CD4-positive, CD25-positive, alpha-beta regulatory T cell (primary cell): ENCODE results near the gene LIPC. TPM values are rescaled to one million over a fixed set of nuclear protein-coding genes. Genes with fewer than 3 reads are reported as not detected.

Experiments used
- ATAC-seq, 2 donors: fragments of 150-1000 bp; cut with Tn5 transposase; one replicate each; pipeline ENCODE4 v1.10.0; 2021; ENCODE audit warnings: low read depth in 2 of 2, moderate number of reproducible peaks in 2 of 2, moderate library complexity in 1 of 2
- DNase-seq, 3 donors: peaks; one replicate each; pipeline versions ENCODE4 v3.0.0 to v3.0.0-alpha.2; 2012 to 2022; ENCODE audit warnings: mixed read lengths in 1 of 3
- H3K27ac ChIP-seq: one replicate; pipeline ENCODE4 v1.7.0; 2013; ENCODE audit warnings: mild to moderate bottlenecking, low read length; ENCODE audit not compliant: insufficient read depth, poor library complexity, severe bottlenecking
- H3K27me3 ChIP-seq: one replicate; pipeline ENCODE4 v1.7.0; 2013; ENCODE audit warnings: low read length; ENCODE audit not compliant: control insufficient read depth, insufficient read depth
- H3K36me3 ChIP-seq: one replicate; pipeline ENCODE4 v1.7.0; 2013; ENCODE audit warnings: mild to moderate bottlenecking, low read length, moderate library complexity; ENCODE audit not compliant: control insufficient read depth, insufficient read depth
- H3K4me1 ChIP-seq: 2 replicates; pipeline ENCODE4 v1.7.0; 2013; ENCODE audit warnings: mild to moderate bottlenecking, low read length; ENCODE audit not compliant: insufficient read depth, control insufficient read depth, poor library complexity, severe bottlenecking
- H3K4me3 ChIP-seq: one replicate; pipeline ENCODE4 v1.7.0; 2013; ENCODE audit warnings: low read depth, mild to moderate bottlenecking, low read length, moderate library complexity
- H3K9me3 ChIP-seq, 2 experiments: 1 replicate in 1 of 2; 2 replicates in 1 of 2; pipeline ENCODE4 v1.7.0; 2013; ENCODE audit warnings: low read length in 2 of 2, mild to moderate bottlenecking in 1 of 2, moderate library complexity in 1 of 2; ENCODE audit not compliant: control insufficient read depth in 2 of 2
- H3K27ac Mint-ChIP-seq, 3 donors: one replicate each; pipeline ENCODE4 v1.8.0; 2020 to 2022; ENCODE audit warnings: mild to moderate bottlenecking in 3 of 3, mixed read lengths in 3 of 3, moderate library complexity in 2 of 3
- H3K27me3 Mint-ChIP-seq: one replicate; pipeline ENCODE4 v1.8.0; 2022; ENCODE audit warnings: mild to moderate bottlenecking, mixed read lengths
- H3K36me3 Mint-ChIP-seq: one replicate; pipeline ENCODE4 v1.8.0; 2020; ENCODE audit warnings: mixed read lengths
- H3K4me1 Mint-ChIP-seq, 4 donors: one replicate each; pipeline ENCODE4 v1.8.0; 2020 to 2022; ENCODE audit warnings: mixed read lengths in 4 of 4, mild to moderate bottlenecking in 1 of 4
- H3K4me3 Mint-ChIP-seq, 4 donors: one replicate each; pipeline ENCODE4 v1.8.0; 2020 to 2022; ENCODE audit warnings: mild to moderate bottlenecking in 4 of 4, mixed read lengths in 4 of 4, moderate library complexity in 3 of 4
- H3K9me3 Mint-ChIP-seq, 7 donors: one replicate each; pipeline ENCODE4 v1.8.0; 2020 to 2022; ENCODE audit warnings: mixed read lengths in 7 of 7, mild to moderate bottlenecking in 3 of 7, moderate library complexity in 2 of 7
- polyA plus RNA-seq, 4 donors: library from polyadenylated mRNA; unstranded; fragments of 300-500 nt; fragmentation: Illumina TruSeq; gene quantifications; one replicate each; pipeline ENCODE4 v1.2.3, GENCODE V29; 2021
- total RNA-seq: library from RNA; stranded (reverse); gene quantifications from one replicate; pipeline ENCODE4 v1.2.3, GENCODE V29; 2022

LIPC gene
- total and polyA plus RNA-seq, 5 donors from 2014 or later, result 0.54 to 1.7 (median 1.6) TPM

DNA sequence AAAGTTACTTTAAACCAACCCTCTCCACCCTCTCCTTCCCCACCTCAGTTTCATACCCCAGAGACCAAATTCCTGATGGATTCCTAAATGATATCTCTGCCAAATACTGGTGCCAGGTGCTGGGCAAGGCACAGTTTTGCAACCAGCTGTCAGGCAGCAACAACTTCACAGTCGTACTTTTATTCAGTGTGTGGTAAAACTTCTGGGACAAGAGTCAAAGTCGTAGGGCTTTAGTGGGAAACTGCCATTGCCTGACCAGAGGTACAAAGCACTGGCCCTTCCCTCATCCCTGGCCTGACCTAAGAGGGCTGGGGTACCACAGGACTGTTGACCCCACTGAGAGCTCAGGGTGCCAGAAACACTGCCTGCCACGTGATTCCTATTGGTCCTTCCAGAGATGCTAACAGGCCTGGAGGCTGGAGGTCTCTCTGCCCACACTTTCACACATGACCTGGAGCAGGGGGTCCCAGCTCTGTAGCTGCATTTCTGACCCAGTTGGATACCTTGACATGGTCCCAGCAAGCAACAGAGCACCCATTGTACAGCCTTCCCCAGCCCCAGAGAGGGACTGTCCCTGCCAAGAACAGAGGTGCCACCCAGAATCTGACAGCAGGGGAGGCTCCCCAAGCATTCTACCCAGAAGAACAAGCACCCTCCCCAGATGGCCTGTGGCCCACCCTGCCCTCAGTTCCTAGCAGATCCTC is 59.9 kb downstream of the LIPC start:
- Histone ChIP-seq H3K27ac (no peak overlapping the region), H3K36me3 (no peaks in the 10 kb centered on the region), H3K4me1 (peaks cover 14% of the 10 kb centered on the region), H3K9me3 (peaks cover 0 to 7% of the 10 kb centered on the region in 2 experiments), H3K27me3 (no peaks in the 10 kb centered on the region), H3K4me3 (no peak overlapping the region)
- Mint-ChIP-seq H3K9me3 (peaks cover 0 to 6% (median 0%) of the 10 kb centered on the region in 7 donors), H3K4me1 (peaks cover 0 to 39% (median 10%) of the 10 kb centered on the region in 4 donors), H3K4me3 (no peak overlapping the region), H3K36me3 (peaks cover 3% of the 10 kb centered on the region), H3K27ac (no peak overlapping the region), H3K27me3 (no peaks in the 10 kb centered on the region)
- ATAC-seq (no peak), DNase-seq (no peak)

GRCh38 chr15:58492661-58493397 is 61.0 kb downstream of the LIPC start:
- Histone ChIP-seq H3K27me3 (no peaks in the 10 kb centered on the region), H3K36me3 (no peaks in the 10 kb centered on the region), H3K9me3 (peaks cover 0 to 7% of the 10 kb centered on the region in 2 experiments), H3K4me1 (peaks cover 10% of the 10 kb centered on the region), H3K4me3 (no peak overlapping the region), H3K27ac (no peak overlapping the region)
- Mint-ChIP-seq H3K27ac (peak overlapping the region in 1 of 3 donors; percentile 51), H3K9me3 (peaks cover 0 to 6% (median 3%) of the 10 kb centered on the region in 7 donors), H3K4me1 (peaks cover 0 to 36% (median 10%) of the 10 kb centered on the region in 4 donors), H3K36me3 (peaks cover 3% of the 10 kb centered on the region), H3K27me3 (no peaks in the 10 kb centered on the region), H3K4me3 (no peak overlapping the region)
- DNase-seq (no peak), ATAC-seq (no peak)

GRCh38 chr15:58494567-58494966 is 62.8 kb downstream of the LIPC start:
- H3K4me1 Mint-ChIP-seq, result peaks cover 0 to 33% (median 10%) of the 10 kb centered on the region in 4 donors
- H3K4me1 ChIP-seq, result peaks cover 10% of the 10 kb centered on the region
- DNase-seq, result no peak
- no peaks in the 10 kb centered on the region for H3K27me3 ChIP-seq
- no peak for ATAC-seq
- peaks cover 3% of the 10 kb centered on the region for H3K36me3 Mint-ChIP-seq
- H3K27ac ChIP-seq, result no peak overlapping the region
- H3K36me3 ChIP-seq, result no peaks in the 10 kb centered on the region
- H3K27me3 Mint-ChIP-seq, result no peaks in the 10 kb centered on the region
- H3K9me3 ChIP-seq, result peaks cover 0 to 2% of the 10 kb centered on the region in 2 experiments
- no peak overlapping the region for H3K4me3 Mint-ChIP-seq
- no peak overlapping the region for H3K4me3 ChIP-seq
- H3K27ac Mint-ChIP-seq, result no peak overlapping the region
- H3K9me3 Mint-ChIP-seq, result peaks cover 0 to 3% (median 0%) of the 10 kb centered on the region in 7 donors

- ATAC-seq (peak; percentile 55 to 65), DNase-seq (peak in 1 of 3 donors; percentile 66)
- Mint-ChIP-seq H3K9me3 (peaks cover 0 to 3% (median 0%) of the 10 kb centered on the region in 7 donors), H3K4me3 (no peak overlapping the region), H3K27me3 (no peaks in the 10 kb centered on the region), H3K27ac (peak overlapping the region in 1 of 3 donors; percentile 14), H3K4me1 (peaks cover 0 to 33% (median 11%) of the 10 kb centered on the region in 4 donors), H3K36me3 (peaks cover 3% of the 10 kb centered on the region)
- H3K4me3 ChIP-seq, result no peak overlapping the region
- H3K4me1 ChIP-seq, result peaks cover 10% of the 10 kb centered on the region
- H3K27me3 ChIP-seq, result no peaks in the 10 kb centered on the region
- H3K9me3 ChIP-seq, result no peaks in the 10 kb centered on the region
- no peaks in the 10 kb centered on the region for H3K36me3 ChIP-seq
- H3K27ac ChIP-seq, result no peak overlapping the region
These were observed 64.2 kb downstream of the LIPC start for GRCh38 chr15:58495891-58496408.

- no peaks in the 10 kb centered on the region for H3K36me3 ChIP-seq
- H3K4me3 ChIP-seq, result no peak overlapping the region
- no peaks in the 10 kb centered on the region for H3K9me3 ChIP-seq
- Mint-ChIP-seq H3K4me1 (peaks cover 0 to 33% (median 12%) of the 10 kb centered on the region in 4 donors), H3K36me3 (peaks cover 3% of the 10 kb centered on the region), H3K9me3 (peaks cover 0 to 3% (median 0%) of the 10 kb centered on the region in 7 donors), H3K27me3 (no peaks in the 10 kb centered on the region), H3K4me3 (no peak overlapping the region), H3K27ac (peak overlapping the region in 1 of 3 donors; percentile 65)
- ATAC-seq (no peak), DNase-seq (no peak)
- no peak overlapping the region for H3K27ac ChIP-seq
- H3K27me3 ChIP-seq, result no peaks in the 10 kb centered on the region
- peaks cover 5% of the 10 kb centered on the region for H3K4me1 ChIP-seq
These were observed 65.4 kb downstream of the LIPC start for GRCh38 chr15:58497046-58497785.

GRCh38 chr15:58498821-58499580 is 67.2 kb downstream of the LIPC start:
- Histone ChIP-seq H3K36me3 (no peaks in the 10 kb centered on the region), H3K9me3 (no peaks in the 10 kb centered on the region), H3K27me3 (no peaks in the 10 kb centered on the region), H3K4me1 (peaks cover 5% of the 10 kb centered on the region), H3K27ac (no peak overlapping the region), H3K4me3 (no peak overlapping the region)
- peak overlapping the region in 1 of 4 donors; percentile 77 for H3K4me3 Mint-ChIP-seq
- H3K9me3 Mint-ChIP-seq, result peaks cover 0 to 3% (median 0%) of the 10 kb centered on the region in 7 donors
- H3K36me3 Mint-ChIP-seq, result no peaks in the 10 kb centered on the region
- no peaks in the 10 kb centered on the region for H3K27me3 Mint-ChIP-seq
- peak overlapping the region in 1 of 3 donors; percentile 39 for H3K27ac Mint-ChIP-seq
- H3K4me1 Mint-ChIP-seq, result peaks cover 0 to 29% (median 11%) of the 10 kb centered on the region in 4 donors
- ATAC-seq (no peak), DNase-seq (no peak)

DNA sequence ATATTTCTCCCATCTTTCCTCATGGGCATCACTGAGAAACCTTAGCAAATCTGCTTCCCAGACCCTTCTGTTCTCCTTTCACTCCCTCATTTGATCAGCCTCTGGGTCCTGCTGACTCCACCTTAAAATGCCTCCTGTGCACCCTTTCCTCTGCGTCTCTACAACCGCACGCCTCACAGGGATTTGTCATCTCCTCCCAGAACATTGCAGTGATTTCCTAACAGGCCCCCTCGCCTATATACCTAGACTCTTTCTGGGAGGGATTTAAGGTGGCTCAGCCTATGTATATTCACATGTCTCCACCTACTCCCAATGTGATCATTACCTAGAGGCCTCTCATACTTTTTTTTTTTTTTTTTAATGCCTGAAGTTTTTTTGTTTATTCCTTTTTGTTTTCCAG is 69.2 kb downstream of the LIPC start:
- no peaks in the 10 kb centered on the region for H3K27me3 Mint-ChIP-seq
- no peaks in the 10 kb centered on the region for H3K36me3 ChIP-seq
- peaks cover 0 to 3% (median 0%) of the 10 kb centered on the region in 7 donors for H3K9me3 Mint-ChIP-seq
- H3K4me3 Mint-ChIP-seq, result no peak overlapping the region
- H3K4me1 Mint-ChIP-seq, result peaks cover 2 to 32% (median 12%) of the 10 kb centered on the region in 4 donors
- DNase-seq (no peak), ATAC-seq (no peak)
- no peaks in the 10 kb centered on the region for H3K36me3 Mint-ChIP-seq
- H3K27ac ChIP-seq, result no peak overlapping the region
- H3K27ac Mint-ChIP-seq, result no peak overlapping the region
- H3K27me3 ChIP-seq, result no peaks in the 10 kb centered on the region
- no peak overlapping the region for H3K4me3 ChIP-seq
- H3K9me3 ChIP-seq, result no peaks in the 10 kb centered on the region
- peaks cover 10% of the 10 kb centered on the region for H3K4me1 ChIP-seq
